Psoas muscle (tissue), 8 donors: ENCODE data around the gene ARNT2. TPM values are rescaled to one million over a fixed set of nuclear protein-coding genes. Genes with fewer than 3 reads are reported as not detected.

Experiments used
- ATAC-seq, 4 donors: fragments of 200-7000 bp; cut with Tn5 transposase; one replicate each; pipeline ENCODE4 v1.9.1; 2020; ENCODE audit warnings: moderate library complexity in 3 of 4, mild to moderate bottlenecking in 2 of 4
- DNase-seq, 2 donors: peaks; one replicate each; pipeline ENCODE4 v3.0.0-alpha.2; 2020
- H3K27ac ChIP-seq: fragments of 200-600 bp; one replicate; pipeline ENCODE4 v1.8.0; 2022
- H3K27me3 ChIP-seq, 3 donors: fragments of 200-600 bp in 1 of 3; one replicate each; pipeline versions ENCODE4 v1.6.1 to v1.8.0; 2013 to 2022; ENCODE audit warnings: low read length in 2 of 3, mild to moderate bottlenecking in 2 of 3, moderate library complexity in 1 of 3; ENCODE audit not compliant: insufficient read depth in 3 of 3
- H3K36me3 ChIP-seq, 2 donors: fragments of 200-600 bp in 1 of 2; one replicate each; pipeline versions ENCODE4 v1.6.1 to v1.8.0; 2013 to 2022; ENCODE audit warnings: low read depth in 1 of 2, mild to moderate bottlenecking in 1 of 2, moderate library complexity in 1 of 2; ENCODE audit not compliant: insufficient read depth in 1 of 2
- H3K4me1 ChIP-seq: fragments of 200-600 bp; one replicate; pipeline ENCODE4 v1.8.0; 2022
- H3K4me3 ChIP-seq: fragments of 200-600 bp; one replicate; pipeline ENCODE4 v1.8.0; 2022; ENCODE audit warnings: mild to moderate bottlenecking
- H3K9me3 ChIP-seq: fragments of 200-600 bp; one replicate; pipeline ENCODE4 v1.8.0; 2022
- WGBS, 3 donors: extraction: QIAGEN DNeasy Blood & Tissue Kit; methylation state at CpG; one replicate each; pipeline versions ENCODE4 v1.1.6 to v1.1.7; 2013; 5-methylcytosine and 5-hydroxymethylcytosine counted together
- intact Hi-C, 2 donors: fragments of 100-400 bp; cut with DNase I; formaldehyde crosslinking; loops; one replicate each; pipeline versions ENCODE4 v1.11.0 to v1.14.2; 2022
- polyA plus RNA-seq, 3 donors: library from polyadenylated mRNA; stranded (reverse); fragments of 200-250 nt; gene quantifications; one replicate each; pipeline ENCODE4 v1.2.3, GENCODE V29; 2013
- total RNA-seq, 4 donors: library from RNA; stranded (reverse); fragmentation: NEBNext Ultra II Directional in 2 of 4; extraction: Animal tissue kit (Norgen Biotek cat#: 25700) in 2 of 4; gene quantifications; one replicate each; pipeline versions ENCODE4 v1.2.1 to v1.2.4, GENCODE V29; 2021 to 2023
- TF ChIP-seq, protein P1 (sequence below): fragments of 200-600 bp; IDR thresholded peaks from one replicate; pipeline ENCODE4 v1.8.0; 2022; ENCODE audit warnings: antibody characterized with exemption
- donor health status: healthy with polysubstance abuse.
- donor health status: DM: no; HTN: no; CAD: no; lungs with moderate emphysema.
- donor health status: Bipolar disorder and iron deficiency.
- donor health status: healthy.
- donor health status: DM: yes; HTN: yes; CAD: no.
- donor health status: DM: no; HTN: no; CAD: no.
- donor health status: DM: no; HTN: no; CAD: no.
- donor health status: DM: yes; HTN: yes; CAD: no.

ARNT2 gene
- total and polyA plus RNA-seq, 7 donors: 0.09 to 12.2 (median 4.4) TPM

DNA sequence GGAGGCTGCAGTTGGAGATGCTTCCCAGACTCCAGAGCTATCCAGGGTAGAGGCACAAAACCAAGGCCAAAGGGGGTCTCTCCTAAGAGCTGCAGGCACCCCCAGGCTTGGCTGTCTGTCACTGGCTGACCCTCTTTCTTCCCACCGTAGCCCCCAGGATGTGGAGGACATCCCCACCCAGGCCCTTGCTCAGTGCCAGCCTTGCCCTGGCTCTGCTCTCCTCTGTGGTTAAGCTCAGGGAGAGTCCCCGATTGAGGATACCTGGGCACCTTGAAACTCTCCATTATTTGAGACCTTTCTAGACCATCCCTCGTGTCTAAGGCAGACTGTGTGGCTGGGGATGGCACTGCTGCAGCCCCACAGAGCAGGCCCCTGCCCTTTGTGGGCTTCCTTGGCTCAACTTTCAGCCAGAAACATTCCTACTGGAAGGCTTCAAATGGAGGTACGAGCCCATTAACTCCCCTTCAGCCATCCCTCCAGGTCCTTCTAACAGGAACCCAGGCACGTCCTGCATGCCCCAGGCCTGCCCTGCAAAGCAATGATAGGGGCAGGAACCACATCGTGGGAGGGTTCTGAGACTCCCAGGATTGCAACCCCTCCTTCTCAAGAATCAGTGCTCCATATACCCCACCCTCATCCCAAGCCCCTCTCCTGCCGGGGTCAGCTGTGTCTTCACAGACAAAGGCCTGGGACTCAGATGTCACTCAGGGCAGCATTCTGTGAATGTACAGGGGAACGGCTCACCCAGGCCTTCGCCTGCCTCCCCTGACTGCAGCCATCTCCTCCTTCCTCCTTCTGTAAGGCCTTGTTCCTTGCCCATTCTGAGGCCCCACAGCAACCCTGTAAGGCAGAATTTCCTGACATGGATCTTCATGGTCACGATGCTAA is 188.0 kb downstream of the ARNT2 start:
- intact Hi-C loops: no loop called here
- no peak for DNase-seq

DNA sequence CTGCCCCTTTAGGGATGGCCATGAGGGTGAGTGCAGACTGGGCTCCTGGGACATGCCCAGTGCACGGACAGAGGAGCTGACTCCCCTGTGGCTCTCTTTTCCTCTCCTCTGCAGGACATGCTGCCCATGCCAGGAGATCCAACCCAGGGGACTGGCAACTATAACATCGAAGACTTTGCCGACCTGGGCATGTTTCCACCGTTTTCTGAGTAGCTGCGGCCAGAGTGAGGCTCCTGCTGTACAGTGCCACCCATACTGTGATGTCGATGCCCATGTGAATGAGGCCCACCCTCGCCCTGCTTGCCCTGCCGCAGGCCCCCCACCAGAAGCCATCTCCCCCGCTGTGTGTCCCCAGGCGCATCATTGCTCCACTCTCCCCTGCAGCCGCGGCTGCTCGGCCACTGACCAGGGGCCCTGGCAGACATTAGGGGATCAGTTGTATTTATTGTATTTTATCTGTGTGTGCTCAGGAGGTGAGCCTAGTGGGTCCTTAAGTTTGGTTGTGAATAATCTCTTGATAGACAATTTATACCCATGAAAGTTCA is 189.4 kb downstream of the ARNT2 start:
- H3K36me3 ChIP-seq: no peaks in the 10 kb centered on the region
- intact Hi-C loops: no loop called here
- TF ChIP-seq, protein P1, sequence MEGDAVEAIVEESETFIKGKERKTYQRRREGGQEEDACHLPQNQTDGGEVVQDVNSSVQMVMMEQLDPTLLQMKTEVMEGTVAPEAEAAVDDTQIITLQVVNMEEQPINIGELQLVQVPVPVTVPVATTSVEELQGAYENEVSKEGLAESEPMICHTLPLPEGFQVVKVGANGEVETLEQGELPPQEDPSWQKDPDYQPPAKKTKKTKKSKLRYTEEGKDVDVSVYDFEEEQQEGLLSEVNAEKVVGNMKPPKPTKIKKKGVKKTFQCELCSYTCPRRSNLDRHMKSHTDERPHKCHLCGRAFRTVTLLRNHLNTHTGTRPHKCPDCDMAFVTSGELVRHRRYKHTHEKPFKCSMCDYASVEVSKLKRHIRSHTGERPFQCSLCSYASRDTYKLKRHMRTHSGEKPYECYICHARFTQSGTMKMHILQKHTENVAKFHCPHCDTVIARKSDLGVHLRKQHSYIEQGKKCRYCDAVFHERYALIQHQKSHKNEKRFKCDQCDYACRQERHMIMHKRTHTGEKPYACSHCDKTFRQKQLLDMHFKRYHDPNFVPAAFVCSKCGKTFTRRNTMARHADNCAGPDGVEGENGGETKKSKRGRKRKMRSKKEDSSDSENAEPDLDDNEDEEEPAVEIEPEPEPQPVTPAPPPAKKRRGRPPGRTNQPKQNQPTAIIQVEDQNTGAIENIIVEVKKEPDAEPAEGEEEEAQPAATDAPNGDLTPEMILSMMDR: no peak
- H3K27ac ChIP-seq: no peak overlapping the region
- no peaks in the 10 kb centered on the region for H3K27me3 ChIP-seq
- no peaks in the 10 kb centered on the region for H3K4me1 ChIP-seq
- no peak for DNase-seq
- H3K4me3 ChIP-seq: no peak overlapping the region
- 88 to 92% (median 91%) methylated on average over 13 of the region's 13 CpGs for WGBS, 3 donors
- no peak for ATAC-seq
- H3K9me3 ChIP-seq: no peaks in the 10 kb centered on the region

More for the DNA sequence above, 188.0 kb downstream of the ARNT2 start:
- Histone ChIP-seq H3K4me3 (no peak overlapping the region), H3K4me1 (no peaks in the 10 kb centered on the region), H3K36me3 (no peaks in the 10 kb centered on the region), H3K9me3 (no peaks in the 10 kb centered on the region), H3K27me3 (no peaks in the 10 kb centered on the region), H3K27ac (no peak overlapping the region)
- ATAC-seq: no peak
- TF ChIP-seq, protein P1: no peak
- 90 to 93% (median 91%) methylated on average over 10 of the region's 10 CpGs for WGBS, 3 donors

GRCh38 chr15:80594091-80594889 is 190.1 kb downstream of the ARNT2 start:
- no peak overlapping the region for H3K27ac ChIP-seq
- no peak for ATAC-seq
- no peak overlapping the region for H3K4me3 ChIP-seq
- H3K9me3 ChIP-seq: no peaks in the 10 kb centered on the region
- no peaks in the 10 kb centered on the region for H3K36me3 ChIP-seq
- WGBS, 3 donors: 76 to 90% (median 84%) methylated on average over 12 of the region's 12 CpGs
- no peaks in the 10 kb centered on the region for H3K27me3 ChIP-seq
- DNase-seq: no peak
- TF ChIP-seq, protein P1: no peak
- intact Hi-C loops: no loop called here
- no peaks in the 10 kb centered on the region for H3K4me1 ChIP-seq

DNA sequence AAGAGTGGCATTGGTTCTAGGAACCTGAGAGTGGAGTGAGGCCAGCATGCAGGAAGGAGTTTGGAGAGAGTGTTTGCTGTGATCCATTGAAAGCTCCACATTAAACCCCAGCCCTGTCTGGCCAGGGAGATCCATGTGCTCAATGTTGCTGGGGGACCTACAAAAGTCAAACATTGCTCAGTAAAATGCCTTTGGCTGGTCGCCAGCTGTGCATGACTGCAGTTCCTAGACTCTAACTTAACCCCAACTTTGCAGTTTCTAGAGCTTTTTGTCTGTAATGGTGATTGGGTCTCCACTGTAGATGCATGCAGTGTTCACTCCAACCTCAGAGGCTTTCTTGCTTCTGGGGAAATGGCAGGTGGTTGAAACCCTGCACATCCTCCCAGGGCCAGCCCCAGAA is 191.2 kb downstream of the ARNT2 start:
- Histone ChIP-seq H3K9me3 (no peaks in the 10 kb centered on the region), H3K36me3 (no peaks in the 10 kb centered on the region), H3K27me3 (no peaks in the 10 kb centered on the region), H3K4me3 (no peak overlapping the region), H3K27ac (no peak overlapping the region), H3K4me1 (no peaks in the 10 kb centered on the region)
- WGBS, 3 donors: 8 to 33% (median 25%) methylated on average over 1 of the region's 1 CpG
- TF ChIP-seq, protein P1: no peak
- ATAC-seq (no peak), DNase-seq (no peak)
- intact Hi-C loops: no loop called here
